DND-41 (cell line): ENCODE measurements around the gene BEND3.

Source experiments
- ATAC-seq: fragments of 200-7000 bp; cut with Tn5 transposase; 3 replicates; pipeline ENCODE4 v1.9.1; 2021; ENCODE audit warnings: low read depth; ENCODE audit not compliant: insufficient read depth
- DNase-seq: peaks from one replicate; pipeline ENCODE4 v3.0.0-alpha.2; 2020
- H2AFZ ChIP-seq: 2 replicates; pipeline ENCODE4 v1.6.0; 2012; ENCODE audit warnings: low read depth, low read length
- H3K27ac ChIP-seq: 2 replicates; pipeline ENCODE4 v1.5.1; 2012; ENCODE audit warnings: low read length, inconsistent platforms
- H3K27me3 ChIP-seq: fragments of 200-600 bp; sonication (generic); 2 replicates; pipeline ENCODE4 v1.6.0; 2012; ENCODE audit warnings: low read length, mild to moderate bottlenecking, inconsistent platforms; ENCODE audit not compliant: insufficient read depth, poor library complexity
- H3K36me3 ChIP-seq: 2 replicates; pipeline ENCODE4 v1.5.1; 2012; ENCODE audit warnings: low read length, inconsistent platforms; ENCODE audit not compliant: insufficient read depth
- H3K4me1 ChIP-seq: 2 replicates; pipeline ENCODE4 v1.5.1; 2012; ENCODE audit warnings: mild to moderate bottlenecking, low read length; ENCODE audit not compliant: insufficient read depth
- H3K4me2 ChIP-seq: 2 replicates; pipeline ENCODE4 v1.6.0; 2012; ENCODE audit warnings: mild to moderate bottlenecking, moderate library complexity, low read length, inconsistent platforms; ENCODE audit not compliant: insufficient read depth
- H3K4me3 ChIP-seq, 2 experiments: fragments of 200-600 bp in 1 of 2; shearing (Covaris generic) in 1 of 2; 2 replicates each; pipeline ENCODE4 v1.5.1; 2012 to 2016; ENCODE audit warnings: inconsistent platforms in 2 of 2, low read length in 2 of 2, mild to moderate bottlenecking in 2 of 2, low read depth in 1 of 2, moderate library complexity in 1 of 2
- H3K79me2 ChIP-seq: 2 replicates; pipeline ENCODE4 v1.6.0; 2012; ENCODE audit warnings: low read length, inconsistent platforms; ENCODE audit not compliant: insufficient read depth
- H3K9ac ChIP-seq: 2 replicates; pipeline ENCODE4 v1.6.0; 2012; ENCODE audit warnings: low read depth, mild to moderate bottlenecking, inconsistent platforms, low read length, moderate library complexity
- H3K9me3 ChIP-seq: 2 replicates; pipeline ENCODE4 v1.5.1; 2012; ENCODE audit warnings: low read length, moderate library complexity, mild to moderate bottlenecking, inconsistent platforms; ENCODE audit not compliant: insufficient read depth, severe bottlenecking
- H4K20me1 ChIP-seq: 2 replicates; pipeline ENCODE4 v1.6.0; 2012; ENCODE audit warnings: low read length; ENCODE audit not compliant: insufficient read depth
- CTCF ChIP-seq: IDR thresholded peaks from 2 replicates; pipeline ENCODE4 v1.5.1; 2012; ENCODE audit warnings: borderline replicate concordance, low read length, moderate library complexity, mild to moderate bottlenecking; ENCODE audit not compliant: poor library complexity, severe bottlenecking; ENCODE audit errors: extremely low read depth
- EZH2 ChIP-seq: IDR thresholded peaks from 3 replicates; pipeline ENCODE4 v1.6.1; 2012; ENCODE audit warnings: borderline replicate concordance, low read depth, mild to moderate bottlenecking, moderate library complexity, low read length, inconsistent platforms; ENCODE audit not compliant: severe bottlenecking

The BEND3 gene

GRCh38 chr6:107125771-107126170 is 10.5 kb upstream of the BEND3 start:
- H2AFZ ChIP-seq = no peak overlapping the region
- H3K4me2 ChIP-seq = no peak overlapping the region
- H3K79me2 ChIP-seq = no peaks in the 10 kb centered on the region
- no peaks in the 10 kb centered on the region for H3K36me3 ChIP-seq
- H3K27me3 ChIP-seq = no peaks in the 10 kb centered on the region
- H3K4me3 ChIP-seq = no peak overlapping the region
- TF ChIP-seq EZH2 (no peak), CTCF (no peak)
- no peaks in the 10 kb centered on the region for H4K20me1 ChIP-seq
- no peak overlapping the region for H3K27ac ChIP-seq
- DNase-seq (no peak), ATAC-seq (no peak)
- H3K4me1 ChIP-seq = no peaks in the 10 kb centered on the region
- no peaks in the 10 kb centered on the region for H3K9me3 ChIP-seq
- H3K9ac ChIP-seq = no peak overlapping the region

GRCh38 chr6:107124934-107125348 is 9.6 kb upstream of the BEND3 start:
- Histone ChIP-seq H3K4me2 (no peak overlapping the region), H4K20me1 (no peaks in the 10 kb centered on the region), H3K9ac (no peak overlapping the region), H3K4me3 (no peak overlapping the region), H3K27me3 (no peaks in the 10 kb centered on the region), H3K27ac (no peak overlapping the region), H2AFZ (no peak overlapping the region), H3K36me3 (no peaks in the 10 kb centered on the region), H3K4me1 (no peaks in the 10 kb centered on the region), H3K9me3 (no peaks in the 10 kb centered on the region), H3K79me2 (no peaks in the 10 kb centered on the region)
- no peak for TF ChIP-seq EZH2
- TF ChIP-seq CTCF = no peak
- ATAC-seq = no peak
- DNase-seq = no peak

- no peaks in the 10 kb centered on the region for H3K9me3 ChIP-seq
- H4K20me1 ChIP-seq = no peaks in the 10 kb centered on the region
- TF ChIP-seq CTCF = no peak
- TF ChIP-seq EZH2 = no peak
- H3K9ac ChIP-seq = no peak overlapping the region
- no peaks in the 10 kb centered on the region for H3K36me3 ChIP-seq
- peaks cover 5% of the 10 kb centered on the region; the same call in 1 of the 2 replicates for H3K4me1 ChIP-seq
- DNase-seq (no peak), ATAC-seq (no peak)
- no peak overlapping the region for H2AFZ ChIP-seq
- no peaks in the 10 kb centered on the region for H3K27me3 ChIP-seq
- H3K27ac ChIP-seq = no peak overlapping the region
- no peak overlapping the region for H3K4me2 ChIP-seq
- no peaks in the 10 kb centered on the region for H3K79me2 ChIP-seq
- no peak overlapping the region for H3K4me3 ChIP-seq
Observed at GRCh38 chr6:107123501-107123900, 8.2 kb upstream of the BEND3 start.

- Histone ChIP-seq H3K4me3 (no peak overlapping the region), H3K27me3 (no peaks in the 10 kb centered on the region), H3K9ac (no peak overlapping the region), H4K20me1 (no peaks in the 10 kb centered on the region), H3K4me2 (no peak overlapping the region), H2AFZ (no peak overlapping the region), H3K27ac (no peak overlapping the region), H3K79me2 (no peaks in the 10 kb centered on the region), H3K9me3 (no peaks in the 10 kb centered on the region), H3K4me1 (peaks cover 5% of the 10 kb centered on the region; the same call in 1 of the 2 replicates), H3K36me3 (no peaks in the 10 kb centered on the region)
- TF ChIP-seq EZH2 (no peak), CTCF (no peak)
- DNase-seq = no peak
- ATAC-seq = no peak
Observed at GRCh38 chr6:107122748-107123147, 7.4 kb upstream of the BEND3 start.
